Measurements from ENCODE around the gene BAK1. TPM values are rescaled to one million over a fixed set of nuclear protein-coding genes. Genes with fewer than 3 reads are reported as not detected.
"Not testable (repeated sequence)": the region's sequence is repeated elsewhere in the genome, so short reads cannot be mapped to it uniquely, and the experiment has no call there.

Gene BAK1
- polyA plus RNA-seq, 1 donor (not counting 4 experiments of a cell fraction or from before 2014, with no cell fraction given) = 61.1 TPM

DNA sequence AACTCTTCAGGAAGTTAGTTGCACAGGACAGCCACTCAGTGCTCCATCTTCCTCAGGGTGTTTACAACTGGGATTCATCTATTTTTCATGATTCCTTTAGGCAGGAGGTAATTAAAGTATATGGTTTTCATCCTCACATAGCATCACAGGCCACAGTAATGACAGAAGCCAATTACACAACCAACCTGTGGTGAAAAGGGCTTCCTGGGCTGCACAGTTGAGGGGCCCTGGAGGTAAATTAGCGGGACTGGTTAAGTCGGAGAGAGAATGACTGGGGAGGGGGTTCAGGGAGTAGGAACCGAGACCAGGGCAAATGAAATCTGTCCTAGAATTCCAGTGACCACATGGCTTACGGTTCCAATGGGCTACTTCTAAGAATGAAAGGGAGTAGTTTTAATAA, 37.0 kb downstream of the BAK1 start:
- FAIRE-seq = no peak
- Histone ChIP-seq H3K36me3 (ENCODE audit: control insufficient read depth in 2 of 2, extremely low read depth in 1 of 2, insufficient read depth in 2 of 2, low read length in 2 of 2) (no peaks in the 10 kb centered on the region), H3K79me2 (ENCODE audit: control insufficient read depth, insufficient read depth, low read length) (no peaks in the 10 kb centered on the region), H3K4me1 (ENCODE audit: control insufficient read depth, extremely low read depth, insufficient read depth, low read length) (peaks cover 4% of the 10 kb centered on the region), H2AFZ (ENCODE audit: control insufficient read depth, low read length) (no peak overlapping the region), H4K20me1 (ENCODE audit: control insufficient read depth, extremely low read depth, insufficient read depth, low read length) (no peaks in the 10 kb centered on the region), H3K9ac (ENCODE audit: control insufficient read depth, extremely low read depth, insufficient read depth, low read length) (no peak overlapping the region), H3K9me1 (ENCODE audit: control insufficient read depth, extremely low read depth, insufficient read depth, low read length) (no peaks in the 10 kb centered on the region), H3K27ac (ENCODE audit: control insufficient read depth, insufficient read depth, low read length) (no peak overlapping the region), H3K4me2 (ENCODE audit: control insufficient read depth, extremely low read depth, insufficient read depth, low read depth, low read length) (no peak overlapping the region), H3K9me3 (ENCODE audit: control insufficient read depth, low read depth, low read length) (no peaks in the 10 kb centered on the region), H3K27me3 (ENCODE audit: control insufficient read depth, extremely low read depth, insufficient read depth, low read length) (no peaks in the 10 kb centered on the region), H3K4me3 (ENCODE audit: control insufficient read depth in 2 of 3, extremely low read depth in 1 of 3, insufficient read depth in 2 of 3, low read depth in 1 of 3, low read length in 3 of 3) (no peak overlapping the region)
- dilution Hi-C loops (cut with MboI; ENCODE audit: extremely low pct_ligation_motif_present, low sequenced_read_pairs) = no loop called here
- DNase-seq (ENCODE audit: low read depth, low spot score) = no peak
- TF ChIP-seq EZH2 (IDR thresholded peaks at IDR 0.05; ENCODE audit: low read length) (no peak), CTCF (optimal IDR thresholded peaks at IDR 0.05 in 1 of 3, IDR thresholded peaks at IDR 0.05 in 1 of 3, conservative IDR thresholded peaks at IDR 0.05 in 1 of 3; ENCODE audit: extremely low read depth in 1 of 3, insufficient read depth in 2 of 3, low read length in 3 of 3) (no peak)

DNA sequence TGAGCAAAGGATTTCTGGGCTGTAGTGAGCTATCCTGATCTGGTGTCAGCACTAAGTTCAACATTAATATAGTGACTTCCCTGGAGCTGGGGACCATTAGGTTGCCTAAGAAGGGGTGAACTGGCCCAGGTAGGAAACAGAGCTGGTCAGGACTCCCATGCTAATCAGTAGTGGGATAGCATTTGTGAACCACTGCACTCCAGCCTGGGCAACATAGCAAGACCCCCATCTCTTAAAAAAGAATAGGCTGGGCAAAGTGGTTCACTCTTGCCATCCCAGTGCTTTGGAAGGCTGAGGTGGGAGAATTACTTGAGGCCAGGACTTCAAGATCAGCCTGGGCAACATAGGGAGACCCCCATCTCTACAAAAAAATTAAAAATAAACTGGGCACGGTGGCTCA, 39.3 kb downstream of the BAK1 start:
- Histone ChIP-seq H3K36me3 (ENCODE audit: control insufficient read depth in 2 of 2, extremely low read depth in 1 of 2, insufficient read depth in 2 of 2, low read length in 2 of 2) (no peaks in the 10 kb centered on the region), H3K4me2 (ENCODE audit: control insufficient read depth, extremely low read depth, insufficient read depth, low read depth, low read length) (no peak overlapping the region), H3K79me2 (ENCODE audit: control insufficient read depth, insufficient read depth, low read length) (no peaks in the 10 kb centered on the region), H3K9me1 (ENCODE audit: control insufficient read depth, extremely low read depth, insufficient read depth, low read length) (no peaks in the 10 kb centered on the region), H3K4me1 (ENCODE audit: control insufficient read depth, extremely low read depth, insufficient read depth, low read length) (peaks cover 4% of the 10 kb centered on the region), H3K27me3 (ENCODE audit: control insufficient read depth, extremely low read depth, insufficient read depth, low read length) (no peaks in the 10 kb centered on the region), H2AFZ (ENCODE audit: control insufficient read depth, low read length) (no peak overlapping the region), H4K20me1 (ENCODE audit: control insufficient read depth, extremely low read depth, insufficient read depth, low read length) (no peaks in the 10 kb centered on the region), H3K9me3 (ENCODE audit: control insufficient read depth, low read depth, low read length) (no peaks in the 10 kb centered on the region), H3K27ac (ENCODE audit: control insufficient read depth, insufficient read depth, low read length) (no peak overlapping the region), H3K4me3 (ENCODE audit: control insufficient read depth in 2 of 3, extremely low read depth in 1 of 3, insufficient read depth in 2 of 3, low read depth in 1 of 3, low read length in 3 of 3) (no peak overlapping the region), H3K9ac (ENCODE audit: control insufficient read depth, extremely low read depth, insufficient read depth, low read length) (no peak overlapping the region)
- DNase-seq (ENCODE audit: low read depth, low spot score) (no peak), FAIRE-seq (no peak)
- dilution Hi-C loops (cut with MboI; ENCODE audit: extremely low pct_ligation_motif_present, low sequenced_read_pairs) = no loop called here
- TF ChIP-seq EZH2 (IDR thresholded peaks at IDR 0.05; ENCODE audit: low read length) = no peak

- H3K4me3 ChIP-seq (ENCODE audit: control insufficient read depth in 2 of 3, extremely low read depth in 1 of 3, insufficient read depth in 2 of 3, low read depth in 1 of 3, low read length in 3 of 3) = no peak overlapping the region
- no peak overlapping the region for H3K4me2 ChIP-seq (ENCODE audit: control insufficient read depth, extremely low read depth, insufficient read depth, low read depth, low read length)
- no peaks in the 10 kb centered on the region for H3K79me2 ChIP-seq (ENCODE audit: control insufficient read depth, insufficient read depth, low read length)
- H3K9ac ChIP-seq (ENCODE audit: control insufficient read depth, extremely low read depth, insufficient read depth, low read length) = no peak overlapping the region
- no peaks in the 10 kb centered on the region for H3K9me1 ChIP-seq (ENCODE audit: control insufficient read depth, extremely low read depth, insufficient read depth, low read length)
- no peak overlapping the region for H2AFZ ChIP-seq (ENCODE audit: control insufficient read depth, low read length)
- H3K4me1 ChIP-seq (ENCODE audit: control insufficient read depth, extremely low read depth, insufficient read depth, low read length) = no peaks in the 10 kb centered on the region
- H3K27ac ChIP-seq (ENCODE audit: control insufficient read depth, insufficient read depth, low read length) = no peak overlapping the region
- DNase-seq (ENCODE audit: low read depth, low spot score) (no peak), FAIRE-seq (no peak)
- TF ChIP-seq CTCF (optimal IDR thresholded peaks at IDR 0.05 in 1 of 3, IDR thresholded peaks at IDR 0.05 in 1 of 3, conservative IDR thresholded peaks at IDR 0.05 in 1 of 3; ENCODE audit: extremely low read depth in 1 of 3, insufficient read depth in 2 of 3, low read length in 3 of 3) = no peak
- TF ChIP-seq EZH2 (IDR thresholded peaks at IDR 0.05; ENCODE audit: low read length) = no peak
- H3K36me3 ChIP-seq (ENCODE audit: control insufficient read depth in 2 of 2, extremely low read depth in 1 of 2, insufficient read depth in 2 of 2, low read length in 2 of 2) = no peaks in the 10 kb centered on the region
- H3K27me3 ChIP-seq (ENCODE audit: control insufficient read depth, extremely low read depth, insufficient read depth, low read length) = no peaks in the 10 kb centered on the region
- no peaks in the 10 kb centered on the region for H3K9me3 ChIP-seq (ENCODE audit: control insufficient read depth, low read depth, low read length)
- no peaks in the 10 kb centered on the region for H4K20me1 ChIP-seq (ENCODE audit: control insufficient read depth, extremely low read depth, insufficient read depth, low read length)
- dilution Hi-C loops (cut with MboI; ENCODE audit: extremely low pct_ligation_motif_present, low sequenced_read_pairs) = no loop called here
These were observed 45.4 kb downstream of the BAK1 start for GRCh38 chr6:33534702-33535101.

DNA sequence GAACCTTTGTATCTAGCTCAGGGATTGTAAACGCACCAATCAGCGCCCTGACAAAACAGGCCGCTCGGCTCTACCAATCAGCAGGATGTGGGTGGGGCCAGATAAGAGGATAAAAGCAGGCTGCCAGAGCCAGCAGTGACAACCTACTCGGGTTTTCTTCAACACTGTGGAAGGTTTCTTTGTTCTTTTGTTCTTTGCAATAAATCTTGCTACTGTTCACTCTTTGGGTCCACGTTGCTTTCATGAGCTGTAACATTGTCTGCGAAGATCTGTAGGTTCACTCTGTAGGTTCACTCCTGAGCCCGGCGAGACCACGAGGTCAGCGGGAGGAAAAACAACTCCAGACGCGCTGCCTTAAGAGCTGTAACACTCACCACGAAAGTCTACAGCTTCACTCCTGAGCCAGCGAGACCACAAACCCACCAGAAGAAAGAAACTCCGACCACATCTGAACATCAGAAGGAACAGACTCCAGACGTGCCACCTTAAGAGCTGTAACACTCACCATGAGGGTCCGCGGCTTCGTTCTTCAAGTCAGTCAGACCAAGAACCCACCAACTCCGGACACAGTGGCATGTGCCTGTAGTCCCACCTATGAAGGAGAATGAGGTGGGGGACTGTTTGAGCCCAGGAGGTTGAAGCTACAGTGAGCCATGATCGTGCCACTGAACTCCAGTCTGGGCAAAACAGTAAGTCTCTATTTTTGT, 46.8 kb downstream of the BAK1 start:
- DNase-seq (ENCODE audit: low read depth, low spot score); H3K9ac ChIP-seq (ENCODE audit: control insufficient read depth, extremely low read depth, insufficient read depth, low read length); H3K4me1 ChIP-seq (ENCODE audit: control insufficient read depth, extremely low read depth, insufficient read depth, low read length); H4K20me1 ChIP-seq (ENCODE audit: control insufficient read depth, extremely low read depth, insufficient read depth, low read length); H3K79me2 ChIP-seq (ENCODE audit: control insufficient read depth, insufficient read depth, low read length); dilution Hi-C loops (cut with MboI; ENCODE audit: extremely low pct_ligation_motif_present, low sequenced_read_pairs); H3K9me1 ChIP-seq (ENCODE audit: control insufficient read depth, extremely low read depth, insufficient read depth, low read length); H3K4me3 ChIP-seq (ENCODE audit: control insufficient read depth in 2 of 3, extremely low read depth in 1 of 3, insufficient read depth in 2 of 3, low read depth in 1 of 3, low read length in 3 of 3); H3K4me2 ChIP-seq (ENCODE audit: control insufficient read depth, extremely low read depth, insufficient read depth, low read depth, low read length); H3K9me3 ChIP-seq (ENCODE audit: control insufficient read depth, low read depth, low read length); H3K27ac ChIP-seq (ENCODE audit: control insufficient read depth, insufficient read depth, low read length); H2AFZ ChIP-seq (ENCODE audit: control insufficient read depth, low read length); H3K27me3 ChIP-seq (ENCODE audit: control insufficient read depth, extremely low read depth, insufficient read depth, low read length); FAIRE-seq; H3K36me3 ChIP-seq (ENCODE audit: control insufficient read depth in 2 of 2, extremely low read depth in 1 of 2, insufficient read depth in 2 of 2, low read length in 2 of 2): not testable (repeated sequence)

Measured in keratinocyte (primary cell).